ENCODE results near the gene CIT.
"Not testable (repeated sequence)": the region's sequence is repeated elsewhere in the genome, so short reads cannot be mapped to it uniquely, and the experiment has no call there.

Gene CIT, protein sequence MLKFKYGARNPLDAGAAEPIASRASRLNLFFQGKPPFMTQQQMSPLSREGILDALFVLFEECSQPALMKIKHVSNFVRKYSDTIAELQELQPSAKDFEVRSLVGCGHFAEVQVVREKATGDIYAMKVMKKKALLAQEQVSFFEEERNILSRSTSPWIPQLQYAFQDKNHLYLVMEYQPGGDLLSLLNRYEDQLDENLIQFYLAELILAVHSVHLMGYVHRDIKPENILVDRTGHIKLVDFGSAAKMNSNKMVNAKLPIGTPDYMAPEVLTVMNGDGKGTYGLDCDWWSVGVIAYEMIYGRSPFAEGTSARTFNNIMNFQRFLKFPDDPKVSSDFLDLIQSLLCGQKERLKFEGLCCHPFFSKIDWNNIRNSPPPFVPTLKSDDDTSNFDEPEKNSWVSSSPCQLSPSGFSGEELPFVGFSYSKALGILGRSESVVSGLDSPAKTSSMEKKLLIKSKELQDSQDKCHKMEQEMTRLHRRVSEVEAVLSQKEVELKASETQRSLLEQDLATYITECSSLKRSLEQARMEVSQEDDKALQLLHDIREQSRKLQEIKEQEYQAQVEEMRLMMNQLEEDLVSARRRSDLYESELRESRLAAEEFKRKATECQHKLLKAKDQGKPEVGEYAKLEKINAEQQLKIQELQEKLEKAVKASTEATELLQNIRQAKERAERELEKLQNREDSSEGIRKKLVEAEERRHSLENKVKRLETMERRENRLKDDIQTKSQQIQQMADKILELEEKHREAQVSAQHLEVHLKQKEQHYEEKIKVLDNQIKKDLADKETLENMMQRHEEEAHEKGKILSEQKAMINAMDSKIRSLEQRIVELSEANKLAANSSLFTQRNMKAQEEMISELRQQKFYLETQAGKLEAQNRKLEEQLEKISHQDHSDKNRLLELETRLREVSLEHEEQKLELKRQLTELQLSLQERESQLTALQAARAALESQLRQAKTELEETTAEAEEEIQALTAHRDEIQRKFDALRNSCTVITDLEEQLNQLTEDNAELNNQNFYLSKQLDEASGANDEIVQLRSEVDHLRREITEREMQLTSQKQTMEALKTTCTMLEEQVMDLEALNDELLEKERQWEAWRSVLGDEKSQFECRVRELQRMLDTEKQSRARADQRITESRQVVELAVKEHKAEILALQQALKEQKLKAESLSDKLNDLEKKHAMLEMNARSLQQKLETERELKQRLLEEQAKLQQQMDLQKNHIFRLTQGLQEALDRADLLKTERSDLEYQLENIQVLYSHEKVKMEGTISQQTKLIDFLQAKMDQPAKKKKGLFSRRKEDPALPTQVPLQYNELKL (N-terminal part only)

DNA sequence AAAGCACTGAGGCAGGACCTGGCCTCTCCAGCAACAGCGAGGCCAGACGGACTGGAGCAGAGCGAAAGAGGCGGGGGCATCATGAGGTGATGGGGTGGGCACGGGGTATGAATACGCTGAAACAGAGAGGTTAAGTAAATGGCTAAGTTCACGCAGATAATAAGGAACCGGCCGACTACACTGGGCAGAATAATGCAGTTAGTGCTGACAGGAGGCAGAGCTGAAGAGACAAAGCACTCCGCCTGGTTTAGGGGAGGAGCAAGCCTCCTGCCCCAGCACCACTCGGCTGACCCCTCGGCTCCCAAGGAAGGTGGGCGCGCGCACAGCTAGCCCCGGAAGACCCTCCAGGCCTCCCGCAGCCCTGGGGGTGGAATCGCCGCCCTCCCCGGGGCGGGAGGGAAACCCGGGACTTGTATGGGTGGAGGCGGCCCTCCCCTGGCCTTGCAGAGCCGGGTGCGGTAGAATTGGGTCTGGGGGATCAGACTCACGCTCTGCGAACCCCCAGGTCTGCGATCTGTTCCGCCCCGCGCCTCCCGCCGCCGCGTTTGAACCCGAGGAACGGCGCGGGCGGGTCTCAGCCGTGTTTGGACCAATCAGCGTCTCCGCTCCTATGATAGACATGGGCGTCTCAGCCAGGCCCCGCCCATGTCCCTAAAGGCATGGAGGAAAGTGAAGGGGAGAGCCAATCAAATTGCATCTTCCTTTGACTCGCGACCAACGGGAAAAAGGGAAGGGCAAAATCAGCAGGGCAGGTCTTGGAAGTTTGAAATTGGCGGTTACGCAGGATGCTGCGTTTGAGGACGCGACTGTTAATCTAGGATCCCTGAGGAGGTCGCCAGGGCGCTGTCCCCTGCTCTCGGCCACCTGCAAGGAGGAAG, at the start of gene CIT:
TSS of gene CIT (minus strand) at position 560 of the 878 bp plus-strand sequence. CDS start 1,152 bp downstream, outside the sequence.
- ATAC-seq (peak; percentile 99), DNase-seq (ENCODE audit: low spot score in 2 of 2) (peak; percentile 79 to 92)
- peak within 1 kb of the TSS; percentile 82 for H3K4me3 Mint-ChIP-seq
- H3K36me3 Mint-ChIP-seq = peaks cover 18% of the 10 kb centered on the region
- peak within 1 kb of the TSS; percentile 53 for H3K27ac Mint-ChIP-seq
- peaks cover 14% of the 10 kb centered on the region for H3K4me1 Mint-ChIP-seq
- no peaks in the 10 kb centered on the region for H3K9me3 Mint-ChIP-seq

DNA sequence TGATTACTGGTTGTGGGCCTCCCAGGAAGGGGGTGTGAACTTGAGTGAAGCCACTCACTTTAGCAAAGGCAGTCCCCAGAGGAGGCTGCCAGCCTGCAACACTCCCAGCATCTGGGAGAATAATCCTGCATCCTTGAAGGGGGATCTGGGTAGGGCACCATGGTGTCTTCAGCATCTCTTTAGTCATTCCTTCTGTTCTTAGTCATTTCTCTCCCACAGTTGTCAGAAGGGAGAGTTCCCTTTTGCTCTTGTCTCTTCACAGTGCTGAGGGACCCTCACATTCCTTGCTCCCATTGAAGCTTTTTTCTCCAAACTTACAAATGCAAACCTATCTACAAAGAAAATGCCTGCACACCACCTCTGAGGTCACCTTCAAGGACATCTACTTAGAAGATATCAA, 48.1 kb upstream of the CIT start:
- H3K9me3 Mint-ChIP-seq = no peaks in the 10 kb centered on the region
- peak; percentile 68 for ATAC-seq
- H3K4me1 Mint-ChIP-seq = no peaks in the 10 kb centered on the region
- H3K4me3 Mint-ChIP-seq = no peak overlapping the region
- no peak for DNase-seq (ENCODE audit: low spot score in 2 of 2)
- H3K27ac Mint-ChIP-seq = no peak overlapping the region
- H3K36me3 Mint-ChIP-seq = no peaks in the 10 kb centered on the region

DNA sequence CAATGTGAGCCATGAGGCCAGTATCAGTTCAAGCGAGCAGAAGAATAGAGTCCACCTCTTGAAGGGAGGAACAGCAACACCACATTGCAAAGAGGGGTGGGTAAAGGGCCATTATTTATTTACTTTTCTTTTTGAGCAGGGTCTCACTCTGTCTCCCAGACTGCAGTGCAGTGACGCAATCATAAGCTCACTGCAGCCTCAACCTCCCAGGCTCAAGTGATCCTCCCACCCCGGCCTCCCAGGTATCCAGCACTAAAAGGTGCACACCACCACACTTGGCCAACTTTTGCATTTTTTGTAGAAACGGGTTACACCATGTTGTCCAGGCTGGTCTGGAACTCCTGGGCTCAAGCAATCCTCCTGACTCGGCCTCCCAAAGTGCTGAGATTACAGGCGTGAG, 42.9 kb upstream of the CIT start:
- Mint-ChIP-seq H3K9me3 (no peaks in the 10 kb centered on the region), H3K4me3 (no peak overlapping the region), H3K27ac (no peak overlapping the region), H3K36me3 (no peaks in the 10 kb centered on the region), H3K4me1 (no peaks in the 10 kb centered on the region)
- DNase-seq (ENCODE audit: low spot score in 2 of 2) = no peak
- ATAC-seq = no peak

- no peaks in the 10 kb centered on the region for H3K36me3 Mint-ChIP-seq
- H3K4me3 Mint-ChIP-seq = no peak overlapping the region
- no peaks in the 10 kb centered on the region for H3K9me3 Mint-ChIP-seq
- DNase-seq (ENCODE audit: low spot score in 2 of 2) (no peak), ATAC-seq (no peak)
- no peaks in the 10 kb centered on the region for H3K4me1 Mint-ChIP-seq
- no peak overlapping the region for H3K27ac Mint-ChIP-seq
Measured at GRCh38 chr12:119915894-119916510, 38.9 kb upstream of the CIT start.

DNA sequence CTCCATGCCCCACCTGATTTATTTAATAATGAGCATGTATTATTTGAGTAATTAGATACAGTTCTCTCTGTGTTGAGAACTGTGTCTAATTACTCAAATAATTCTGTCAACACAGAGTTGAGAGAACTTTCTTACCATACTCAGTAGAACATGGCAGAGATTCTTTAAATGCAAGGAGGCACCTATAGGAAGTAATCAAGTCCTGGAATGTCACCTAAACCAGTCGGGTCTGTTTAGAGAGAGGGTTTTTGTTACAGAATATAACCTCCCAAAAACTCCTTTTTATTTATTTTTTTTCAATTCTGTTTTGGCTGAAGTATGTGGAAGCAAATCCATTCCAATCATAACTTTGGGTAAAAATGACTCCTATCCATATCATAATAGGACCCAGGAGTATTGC, 37.5 kb upstream of the CIT start:
- Mint-ChIP-seq H3K36me3 (no peaks in the 10 kb centered on the region), H3K4me3 (no peak overlapping the region), H3K27ac (no peak overlapping the region), H3K4me1 (no peaks in the 10 kb centered on the region), H3K9me3 (no peaks in the 10 kb centered on the region)
- ATAC-seq (no peak), DNase-seq (ENCODE audit: low spot score in 2 of 2) (no peak)

GRCh38 chr12:119913536-119914330, 36.6 kb upstream of the CIT start:
- H3K9me3 Mint-ChIP-seq = no peaks in the 10 kb centered on the region
- ATAC-seq (no peak), DNase-seq (ENCODE audit: low spot score in 2 of 2) (no peak)
- no peak overlapping the region for H3K4me3 Mint-ChIP-seq
- H3K4me1 Mint-ChIP-seq = no peaks in the 10 kb centered on the region
- no peak overlapping the region for H3K27ac Mint-ChIP-seq
- no peaks in the 10 kb centered on the region for H3K36me3 Mint-ChIP-seq

- no peaks in the 10 kb centered on the region for H3K9me3 Mint-ChIP-seq
- no peak for ATAC-seq
Measured at GRCh38 chr12:119911182-119911581, 34.1 kb upstream of the CIT start.

DNA sequence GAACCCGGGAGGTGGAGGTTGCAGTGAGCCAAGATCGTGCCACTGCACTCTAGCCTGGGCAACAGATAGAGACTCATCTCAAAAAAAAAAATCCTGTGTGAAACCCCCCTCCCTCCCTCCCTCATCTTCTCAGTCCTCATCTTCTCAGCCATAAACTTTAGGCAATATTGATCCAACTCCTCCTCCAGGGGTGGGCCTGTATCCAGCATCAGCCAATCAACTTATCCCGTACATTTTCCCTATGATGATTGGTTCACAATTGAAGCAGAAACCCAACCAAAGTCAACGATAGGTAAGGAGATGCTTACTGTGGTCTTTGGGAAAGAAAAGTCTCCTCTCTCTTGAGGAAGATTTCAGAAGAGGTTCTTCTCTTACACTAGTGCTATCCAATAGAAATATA, 33.5 kb upstream of the CIT start:
- Mint-ChIP-seq H3K36me3 (no peaks in the 10 kb centered on the region), H3K4me3 (no peak overlapping the region), H3K4me1 (no peaks in the 10 kb centered on the region), H3K27ac (no peak overlapping the region), H3K9me3 (no peaks in the 10 kb centered on the region)
- no peak for ATAC-seq
- no peak for DNase-seq (ENCODE audit: low spot score in 2 of 2)

More at GRCh38 chr12:119911182-119911581, 34.1 kb upstream of the CIT start:
- no peaks in the 10 kb centered on the region for H3K4me1 Mint-ChIP-seq
- H3K36me3 Mint-ChIP-seq = no peaks in the 10 kb centered on the region
- H3K4me3 Mint-ChIP-seq = no peak overlapping the region
- DNase-seq (ENCODE audit: low spot score in 2 of 2) = no peak
- H3K27ac Mint-ChIP-seq = no peak overlapping the region

DNA sequence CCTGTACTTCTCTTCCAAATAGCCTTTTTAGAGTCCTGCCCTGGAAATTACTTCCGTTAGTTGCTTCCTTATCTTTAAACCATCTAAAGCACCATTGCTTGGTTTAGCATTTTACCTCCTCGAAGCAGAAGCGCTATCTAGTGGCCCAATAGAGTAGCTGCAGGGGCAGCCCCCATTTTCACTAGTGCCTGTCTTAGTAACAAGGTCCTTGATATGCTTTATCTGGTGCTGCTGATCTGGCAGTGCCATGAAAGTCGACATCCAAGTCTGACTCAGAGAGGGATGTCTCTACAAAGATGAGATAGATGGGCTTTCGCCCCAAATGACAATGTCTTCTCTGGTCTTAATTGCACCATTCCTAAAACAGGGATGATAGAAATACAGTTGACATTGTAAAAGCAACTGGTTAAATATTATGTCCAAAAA, 25.0 kb upstream of the CIT start:
- no peaks in the 10 kb centered on the region for H3K4me1 Mint-ChIP-seq
- DNase-seq (ENCODE audit: low spot score in 2 of 2) = peak; percentile 52 to 84
- no peaks in the 10 kb centered on the region for H3K36me3 Mint-ChIP-seq
- no peak overlapping the region for H3K27ac Mint-ChIP-seq
- no peak overlapping the region for H3K4me3 Mint-ChIP-seq
- no peaks in the 10 kb centered on the region for H3K9me3 Mint-ChIP-seq
- ATAC-seq = peak; percentile 93

DNA sequence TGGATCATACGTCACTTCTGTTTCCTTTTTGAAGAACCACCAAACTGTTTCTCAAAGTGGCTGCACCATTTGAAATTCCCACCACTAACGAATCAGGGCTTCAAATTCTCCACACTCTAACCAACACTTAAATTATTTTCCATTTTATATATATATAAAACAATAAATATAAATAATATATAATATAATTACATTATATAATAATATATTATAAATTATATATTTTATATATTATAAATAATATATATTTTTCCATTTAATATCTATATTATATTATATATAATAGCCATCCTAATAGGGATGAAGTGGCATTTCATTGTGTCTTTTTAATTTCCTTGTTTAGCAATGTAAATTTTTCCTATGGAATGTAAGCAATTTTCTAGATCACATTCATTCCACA, 24.6 kb upstream of the CIT start:
- no peak for ATAC-seq

GRCh38 chr12:119894916-119895315, 17.8 kb upstream of the CIT start:
- H3K4me3 Mint-ChIP-seq = no peak overlapping the region
- H3K4me1 Mint-ChIP-seq = no peaks in the 10 kb centered on the region
- H3K27ac Mint-ChIP-seq = no peak overlapping the region
- H3K9me3 Mint-ChIP-seq = no peaks in the 10 kb centered on the region
- no peak for DNase-seq (ENCODE audit: low spot score in 2 of 2)
- no peaks in the 10 kb centered on the region for H3K36me3 Mint-ChIP-seq
- ATAC-seq = no peak

More for the DNA sequence above, 24.6 kb upstream of the CIT start:
- Mint-ChIP-seq H3K36me3 (no peaks in the 10 kb centered on the region), H3K27ac (no peak overlapping the region), H3K9me3 (no peaks in the 10 kb centered on the region), H3K4me3 (no peak overlapping the region), H3K4me1 (no peaks in the 10 kb centered on the region)
- DNase-seq (ENCODE audit: low spot score in 2 of 2) = no peak

DNA sequence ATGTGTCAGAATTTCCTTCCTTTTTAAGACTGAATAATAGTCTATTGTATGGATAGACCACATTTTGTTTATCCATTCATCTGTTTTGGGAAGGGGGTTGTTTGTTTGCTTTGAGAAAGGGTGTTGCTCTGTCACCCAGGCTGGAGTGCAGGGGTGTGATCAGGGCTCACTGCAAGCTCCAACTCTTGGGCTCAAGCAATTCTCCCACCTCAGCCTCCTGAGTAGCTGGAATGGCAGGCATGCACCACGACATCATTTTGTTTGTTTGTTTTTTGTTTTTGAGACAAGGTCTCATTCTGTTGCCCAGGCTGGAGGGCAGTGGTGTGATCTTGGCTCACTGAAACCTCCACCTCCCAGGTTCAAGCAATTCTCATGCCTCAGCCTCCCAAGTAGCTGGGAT, 15.5 kb upstream of the CIT start:
- DNase-seq (ENCODE audit: low spot score in 2 of 2); H3K36me3 Mint-ChIP-seq; H3K27ac Mint-ChIP-seq; H3K4me1 Mint-ChIP-seq; ATAC-seq; H3K4me3 Mint-ChIP-seq; H3K9me3 Mint-ChIP-seq: not testable (repeated sequence)

GRCh38 chr12:119885549-119885948, 8.4 kb upstream of the CIT start:
- peaks cover 5% of the 10 kb centered on the region for H3K36me3 Mint-ChIP-seq
- DNase-seq (ENCODE audit: low spot score in 2 of 2) = no peak
- H3K27ac Mint-ChIP-seq = no peak overlapping the region
- no peak overlapping the region for H3K4me3 Mint-ChIP-seq
- H3K9me3 Mint-ChIP-seq = no peaks in the 10 kb centered on the region
- no peak for ATAC-seq
- H3K4me1 Mint-ChIP-seq = no peaks in the 10 kb centered on the region
